ENCODE results near the gene NUP160. TPM values are rescaled to one million over a fixed set of nuclear protein-coding genes. Genes with fewer than 3 reads are reported as not detected.
"Not testable (repeated sequence)": the region's sequence is repeated elsewhere in the genome, so short reads cannot be mapped to it uniquely, and the experiment has no call there.

Gene NUP160
- total and polyA plus RNA-seq, 2 of the 13 experiments (the other 11 are each of a cell fraction or from before 2014, with no cell fraction given), result 28.3 to 43.5 TPM

- no peak for TF ChIP-seq CENPT (CRISPR knock-in tag; IDR thresholded peaks at IDR 0.05; ENCODE audit: low read depth)
Observed at GRCh38 chr11:47756208-47756607, 91.9 kb downstream of the NUP160 start (continued).

- no peak overlapping the region for H3K9ac ChIP-seq (ENCODE audit: insufficient read depth, low read depth, low read length)
- ATAC-seq, result no peak
- no peak overlapping the region for H2AFZ ChIP-seq (ENCODE audit: low read length)
- in situ Hi-C loops (cut with HindIII; ENCODE audit: extremely low pct_ligation_motif_present, low pct_unique_long_range_greater_than_20kb) (no loop called here), intact Hi-C loops (cut with micrococcal nuclease; ENCODE audit: unreplicated experiment) (no loop called here)
- H3K4me1 ChIP-seq (ENCODE audit: insufficient read depth, low read length), result no peaks in the 10 kb centered on the region
- no peak for DNase-seq (ENCODE audit: low spot score)
- BruUV-seq (replicated peaks), result no TSS peak
- H3K9me3 ChIP-seq (ENCODE audit: low read length), result no peaks in the 10 kb centered on the region
- FAIRE-seq, result no peak
- POLR2A ChIA-PET, result no interaction called here
- TF ChIP-seq FOXO1 (CRISPR knock-in tag; IDR thresholded peaks at IDR 0.05) (no peak), GMEB1 (CRISPR knock-in tag; IDR thresholded peaks at IDR 0.05; ENCODE audit: borderline replicate concordance) (no peak), ARHGAP35 (CRISPR knock-in tag; IDR thresholded peaks at IDR 0.05; ENCODE audit: borderline replicate concordance) (no peak), ZNF343 (CRISPR knock-in tag; IDR thresholded peaks at IDR 0.05) (no peak), ZSCAN12 (CRISPR knock-in tag; IDR thresholded peaks at IDR 0.05) (no peak), IKZF4 (CRISPR knock-in tag; IDR thresholded peaks at IDR 0.05; ENCODE audit: borderline replicate concordance, low read depth, not compliant biosample characterization) (no peak), THAP8 (CRISPR knock-in tag; IDR thresholded peaks at IDR 0.05; ENCODE audit: borderline replicate concordance) (no peak)
- H3K36me3 ChIP-seq (replicated peaks in 1 of 2; ENCODE audit: control insufficient read depth in 1 of 2, insufficient read depth in 2 of 2, low read length in 2 of 2), result peaks cover 34 to 77% of the 10 kb centered on the region in 2 experiments
- no peak overlapping the region for H3K4me2 ChIP-seq (ENCODE audit: low read depth, low read length)
- no peaks in the 10 kb centered on the region for H3K27me3 ChIP-seq (ENCODE audit: control insufficient read depth in 1 of 2, insufficient read depth in 2 of 2, low read length in 2 of 2)
- H4K20me1 ChIP-seq (ENCODE audit: insufficient read depth, low read length), result no peaks in the 10 kb centered on the region
- H3K79me2 ChIP-seq (ENCODE audit: insufficient read depth, low read length), result no peaks in the 10 kb centered on the region
- 94% methylated on average over 5 of the region's 5 CpGs for WGBS (ENCODE audit: low lambda C conversion rate)
- H3K4me3 ChIP-seq (replicated peaks in 1 of 3; ENCODE audit: insufficient read depth in 1 of 3, low read depth in 2 of 3, low read length in 3 of 3), result no peak overlapping the region
- CTCF ChIA-PET (ENCODE audit: low intra/inter-chr PET ratio, low total read pairs), result no interaction called here
- no peak overlapping the region for H3K27ac ChIP-seq (ENCODE audit: extremely low read length, insufficient read depth, low read length)
Observed at GRCh38 chr11:47750725-47751124, 97.4 kb downstream of the NUP160 start.

GRCh38 chr11:47742494-47742893, 105.7 kb downstream of the NUP160 start:
- peaks cover 20 to 75% of the 10 kb centered on the region in 2 experiments for H3K36me3 ChIP-seq (replicated peaks in 1 of 2; ENCODE audit: control insufficient read depth in 1 of 2, insufficient read depth in 2 of 2, low read length in 2 of 2)
- CTCF ChIA-PET (ENCODE audit: low intra/inter-chr PET ratio, low total read pairs); H3K9me3 ChIP-seq (ENCODE audit: low read length); H3K4me3 ChIP-seq (replicated peaks in 1 of 3; ENCODE audit: insufficient read depth in 1 of 3, low read depth in 2 of 3, low read length in 3 of 3); H3K79me2 ChIP-seq (ENCODE audit: insufficient read depth, low read length); H3K9ac ChIP-seq (ENCODE audit: insufficient read depth, low read depth, low read length); H2AFZ ChIP-seq (ENCODE audit: low read length); POLR2A ChIA-PET; BruUV-seq (replicated peaks); intact Hi-C loops (cut with micrococcal nuclease; ENCODE audit: unreplicated experiment); DNase-seq (ENCODE audit: low spot score); H3K4me2 ChIP-seq (ENCODE audit: low read depth, low read length); H3K27ac ChIP-seq (ENCODE audit: extremely low read length, insufficient read depth, low read length); ATAC-seq; H3K27me3 ChIP-seq (ENCODE audit: control insufficient read depth in 1 of 2, insufficient read depth in 2 of 2, low read length in 2 of 2); FAIRE-seq; H4K20me1 ChIP-seq (ENCODE audit: insufficient read depth, low read length); H3K4me1 ChIP-seq (ENCODE audit: insufficient read depth, low read length); in situ Hi-C loops (cut with HindIII; ENCODE audit: extremely low pct_ligation_motif_present, low pct_unique_long_range_greater_than_20kb): not testable (repeated sequence)
- whole genome bisulfite sequencing (ENCODE audit: low lambda C conversion rate), result 96% methylated on average over 7 of the region's 7 CpGs

GRCh38 chr11:47737817-47738216, 110.3 kb downstream of the NUP160 start:
- ATAC-seq; H2AFZ ChIP-seq (ENCODE audit: low read length); H3K9ac ChIP-seq (ENCODE audit: insufficient read depth, low read depth, low read length); H3K27me3 ChIP-seq (ENCODE audit: control insufficient read depth in 1 of 2, insufficient read depth in 2 of 2, low read length in 2 of 2); H3K4me2 ChIP-seq (ENCODE audit: low read depth, low read length); H3K27ac ChIP-seq (ENCODE audit: extremely low read length, insufficient read depth, low read length); H3K4me3 ChIP-seq (replicated peaks in 1 of 3; ENCODE audit: insufficient read depth in 1 of 3, low read depth in 2 of 3, low read length in 3 of 3); H3K4me1 ChIP-seq (ENCODE audit: insufficient read depth, low read length); CTCF ChIA-PET (ENCODE audit: low intra/inter-chr PET ratio, low total read pairs); intact Hi-C loops (cut with micrococcal nuclease; ENCODE audit: unreplicated experiment); H4K20me1 ChIP-seq (ENCODE audit: insufficient read depth, low read length); BruUV-seq (replicated peaks); H3K79me2 ChIP-seq (ENCODE audit: insufficient read depth, low read length); FAIRE-seq; DNase-seq (ENCODE audit: low spot score); in situ Hi-C loops (cut with HindIII; ENCODE audit: extremely low pct_ligation_motif_present, low pct_unique_long_range_greater_than_20kb); H3K9me3 ChIP-seq (ENCODE audit: low read length): not testable (repeated sequence)
- 99% methylated on average over 7 of the region's 7 CpGs for WGBS (ENCODE audit: low lambda C conversion rate)
- peaks cover 6 to 65% of the 10 kb centered on the region in 2 experiments for H3K36me3 ChIP-seq (replicated peaks in 1 of 2; ENCODE audit: control insufficient read depth in 1 of 2, insufficient read depth in 2 of 2, low read length in 2 of 2)
- POLR2A ChIA-PET, result interaction anchor here (0.9 to 1.0 kb wide), 2 partner anchors 11 to 14 kb away, joined by 3 read pairs; no protein-coding TSS in a partner anchor

Data from HepG2 (cell line).